ENCODE measurements around the gene TECPR2.

TECPR2 gene

DNA sequence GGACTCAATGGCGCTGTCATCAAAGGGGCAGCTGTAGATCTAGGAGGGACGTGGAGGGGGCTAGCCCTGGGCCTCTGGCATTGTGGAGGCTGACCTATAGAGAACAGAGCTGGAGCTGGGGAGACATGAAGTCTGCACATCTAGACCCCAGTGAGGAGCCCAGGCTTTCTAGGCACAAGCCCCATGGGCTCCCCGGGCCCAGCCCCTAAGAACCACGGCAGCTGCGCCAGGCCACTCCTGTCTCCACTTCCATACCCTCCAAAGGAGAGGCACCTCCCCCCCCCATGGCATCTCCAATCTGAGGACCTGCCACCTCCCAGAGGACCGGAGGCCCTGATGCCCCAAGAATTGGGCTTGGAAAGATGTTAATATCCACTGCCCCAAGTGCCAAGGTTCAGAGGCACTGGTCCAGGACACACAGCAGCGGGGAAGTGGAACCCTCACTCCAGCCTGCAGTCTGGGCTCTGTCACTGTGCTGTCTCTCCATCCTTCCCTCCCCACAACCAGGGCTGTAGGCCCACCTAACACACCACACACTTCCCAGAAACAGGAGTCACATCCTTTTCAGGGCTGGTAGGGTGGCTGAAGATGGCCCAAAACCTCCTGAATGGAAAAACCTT lies 142.4 kb downstream of the TECPR2 start:
- DNase-seq = no peak
- no peak overlapping the region for H4K91ac ChIP-seq (ENCODE audit: low read depth, low read length)
- H3K27ac ChIP-seq (ENCODE audit: low read depth, low read length) = no peak overlapping the region
- no peak overlapping the region for H3K4ac ChIP-seq (ENCODE audit: low read depth, low read length)
- H2BK5ac ChIP-seq (ENCODE audit: low read depth, low read length, poor library complexity) = no peak overlapping the region
- no peak overlapping the region for H3K23ac ChIP-seq (ENCODE audit: low read length)
- H2AK5ac ChIP-seq (ENCODE audit: low read length) = no peak overlapping the region
- H4K12ac ChIP-seq (ENCODE audit: low read depth, low read length) = no peak overlapping the region
- peaks cover 2% of the 10 kb centered on the region for H3K79me1 ChIP-seq (ENCODE audit: low read length)
- H3K36me3 ChIP-seq (ENCODE audit: control insufficient read depth in 1 of 2, insufficient read depth in 2 of 2, low read length in 2 of 2) = peaks cover 21% of the 10 kb centered on the region in 2 experiments
- H3K18ac ChIP-seq (ENCODE audit: low read length) = no peak overlapping the region
- no peak overlapping the region for H3K4me2 ChIP-seq (ENCODE audit: low read length)
- no peak overlapping the region for H3K9ac ChIP-seq (ENCODE audit: low read length)
- no peak overlapping the region for H4K8ac ChIP-seq (ENCODE audit: low read depth, low read length)
- no peak overlapping the region for H2AFZ ChIP-seq (ENCODE audit: insufficient read depth, low read length, poor library complexity)
- peaks cover 6 to 10% of the 10 kb centered on the region in 2 experiments for H3K4me1 ChIP-seq (ENCODE audit: control insufficient read depth in 1 of 2, insufficient read depth in 2 of 2, low read length in 2 of 2)
- H3K4me3 ChIP-seq (ENCODE audit: low read depth, low read length) = no peak overlapping the region
- no peak overlapping the region for H3K14ac ChIP-seq (ENCODE audit: low read length)
- H2BK12ac ChIP-seq (ENCODE audit: low read length) = no peak overlapping the region
- WGBS (ENCODE audit: extremely low coverage, insufficient coverage, insufficient read length) = no CpG with 5 or more reads among the region's 7 CpGs
- H3K9me3 ChIP-seq (ENCODE audit: insufficient read depth, low read depth, low read length) = no peaks in the 10 kb centered on the region
- no peak overlapping the region for H2BK120ac ChIP-seq (ENCODE audit: insufficient read depth, low read length, poor library complexity)
- H3K79me2 ChIP-seq (ENCODE audit: control insufficient read depth, insufficient read depth, low read length, poor library complexity) = peaks cover 5% of the 10 kb centered on the region
- H3K27me3 ChIP-seq (ENCODE audit: insufficient read depth, low read length) = no peaks in the 10 kb centered on the region

DNA sequence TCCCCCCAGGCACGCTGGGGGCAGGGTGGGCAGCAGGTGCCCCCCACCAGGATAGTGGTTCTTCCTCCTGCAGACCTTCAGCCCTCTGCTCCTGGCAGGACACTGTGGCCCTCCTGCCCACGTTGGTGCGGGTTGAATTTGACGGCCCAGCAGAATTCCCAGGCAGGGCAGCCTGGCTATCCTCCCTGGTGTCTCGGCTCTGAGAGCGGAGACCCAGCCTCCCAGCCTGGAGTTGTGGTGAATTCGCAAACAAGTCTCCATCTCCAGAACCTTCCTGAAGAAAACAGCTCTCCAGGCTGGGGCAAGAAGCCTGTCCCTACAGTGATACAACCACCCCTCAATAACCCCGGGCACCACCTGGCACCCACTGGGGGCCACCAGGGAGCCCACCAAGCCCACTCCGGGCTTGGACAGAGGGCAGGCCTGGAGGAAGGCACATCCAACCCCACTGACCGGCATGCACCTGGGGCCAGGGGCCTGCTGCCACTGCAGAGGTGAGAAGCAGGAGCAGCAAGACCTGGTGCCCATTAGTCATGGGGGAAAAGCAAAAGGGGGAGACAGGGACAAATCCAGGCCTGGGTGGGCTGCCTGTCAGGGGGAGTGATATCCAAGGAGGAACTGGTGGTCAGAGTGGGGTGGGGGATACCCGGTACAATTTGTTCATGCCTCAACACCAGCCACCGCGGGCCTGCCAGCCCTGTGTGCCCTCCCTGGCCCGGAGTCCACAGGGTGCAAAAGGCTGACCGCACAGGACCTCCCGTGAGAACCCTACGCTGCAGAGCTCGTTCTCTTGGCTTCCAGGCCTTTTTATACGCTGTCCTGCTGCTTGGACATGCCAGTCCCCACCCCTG lies 143.3 kb downstream of the TECPR2 start:
- Histone ChIP-seq H4K12ac (ENCODE audit: low read depth, low read length) (no peak overlapping the region), H3K36me3 (ENCODE audit: control insufficient read depth in 1 of 2, insufficient read depth in 2 of 2, low read length in 2 of 2) (peaks cover 19 to 21% of the 10 kb centered on the region in 2 experiments), H3K14ac (ENCODE audit: low read length) (no peak overlapping the region), H2BK12ac (ENCODE audit: low read length) (no peak overlapping the region), H3K9ac (ENCODE audit: low read length) (no peak overlapping the region), H3K79me1 (ENCODE audit: low read length) (peaks cover 8% of the 10 kb centered on the region), H3K9me3 (ENCODE audit: insufficient read depth, low read depth, low read length) (no peaks in the 10 kb centered on the region), H3K18ac (ENCODE audit: low read length) (no peak overlapping the region), H4K91ac (ENCODE audit: low read depth, low read length) (no peak overlapping the region), H3K27me3 (ENCODE audit: insufficient read depth, low read length) (no peaks in the 10 kb centered on the region), H4K8ac (ENCODE audit: low read depth, low read length) (no peak overlapping the region), H2BK5ac (ENCODE audit: low read depth, low read length, poor library complexity) (no peak overlapping the region), H2BK120ac (ENCODE audit: insufficient read depth, low read length, poor library complexity) (no peak overlapping the region), H3K79me2 (ENCODE audit: control insufficient read depth, insufficient read depth, low read length, poor library complexity) (peaks cover 6% of the 10 kb centered on the region), H3K4ac (ENCODE audit: low read depth, low read length) (no peak overlapping the region), H3K4me1 (ENCODE audit: control insufficient read depth in 1 of 2, insufficient read depth in 2 of 2, low read length in 2 of 2) (peaks cover 11 to 16% of the 10 kb centered on the region in 2 experiments), H2AK5ac (ENCODE audit: low read length) (no peak overlapping the region), H3K4me2 (ENCODE audit: low read length) (no peak overlapping the region), H2AFZ (ENCODE audit: insufficient read depth, low read length, poor library complexity) (no peak overlapping the region), H3K4me3 (ENCODE audit: low read depth, low read length) (no peak overlapping the region), H3K23ac (ENCODE audit: low read length) (no peak overlapping the region), H3K27ac (ENCODE audit: low read depth, low read length) (no peak overlapping the region)
- DNase-seq = no peak
- WGBS (ENCODE audit: extremely low coverage, insufficient coverage, insufficient read length) = no CpG with 5 or more reads among the region's 19 CpGs

DNA sequence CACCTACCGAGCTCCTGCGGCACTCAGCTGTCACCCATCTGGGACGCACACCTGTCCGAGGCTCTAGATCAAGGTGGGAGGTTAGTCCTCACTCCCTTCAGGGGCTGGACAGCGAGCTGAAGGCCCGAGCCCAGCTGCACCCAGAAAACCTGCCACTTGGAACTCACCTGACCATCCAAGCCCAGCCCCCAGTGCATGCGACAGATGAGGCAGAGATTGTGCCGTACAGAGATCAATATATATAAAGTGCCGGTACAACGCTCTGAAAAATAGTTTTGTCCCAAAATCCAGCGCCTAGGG lies 143.8 kb downstream of the TECPR2 start:
- H2AK5ac ChIP-seq (ENCODE audit: low read length) = no peak overlapping the region
- no CpG with 5 or more reads among the region's 11 CpGs for WGBS (ENCODE audit: extremely low coverage, insufficient coverage, insufficient read length)
- H3K14ac ChIP-seq (ENCODE audit: low read length) = no peak overlapping the region
- H4K8ac ChIP-seq (ENCODE audit: low read depth, low read length) = no peak overlapping the region
- H4K91ac ChIP-seq (ENCODE audit: low read depth, low read length) = no peak overlapping the region
- no peak overlapping the region for H2BK12ac ChIP-seq (ENCODE audit: low read length)
- H3K23ac ChIP-seq (ENCODE audit: low read length) = no peak overlapping the region
- H3K9ac ChIP-seq (ENCODE audit: low read length) = no peak overlapping the region
- H3K18ac ChIP-seq (ENCODE audit: low read length) = no peak overlapping the region
- H3K36me3 ChIP-seq (ENCODE audit: control insufficient read depth in 1 of 2, insufficient read depth in 2 of 2, low read length in 2 of 2) = peaks cover 19 to 21% of the 10 kb centered on the region in 2 experiments
- H3K9me3 ChIP-seq (ENCODE audit: insufficient read depth, low read depth, low read length) = no peaks in the 10 kb centered on the region
- no peak for DNase-seq
- H2BK5ac ChIP-seq (ENCODE audit: low read depth, low read length, poor library complexity) = no peak overlapping the region
- H3K79me2 ChIP-seq (ENCODE audit: control insufficient read depth, insufficient read depth, low read length, poor library complexity) = peaks cover 6% of the 10 kb centered on the region
- H3K4ac ChIP-seq (ENCODE audit: low read depth, low read length) = no peak overlapping the region
- H2BK120ac ChIP-seq (ENCODE audit: insufficient read depth, low read length, poor library complexity) = no peak overlapping the region
- no peak overlapping the region for H4K12ac ChIP-seq (ENCODE audit: low read depth, low read length)
- peaks cover 15 to 22% of the 10 kb centered on the region in 2 experiments for H3K4me1 ChIP-seq (ENCODE audit: control insufficient read depth in 1 of 2, insufficient read depth in 2 of 2, low read length in 2 of 2)
- no peaks in the 10 kb centered on the region for H3K27me3 ChIP-seq (ENCODE audit: insufficient read depth, low read length)
- no peak overlapping the region for H2AFZ ChIP-seq (ENCODE audit: insufficient read depth, low read length, poor library complexity)
- H3K4me3 ChIP-seq (ENCODE audit: low read depth, low read length) = no peak overlapping the region
- H3K79me1 ChIP-seq (ENCODE audit: low read length) = peaks cover 10% of the 10 kb centered on the region
- H3K4me2 ChIP-seq (ENCODE audit: low read length) = no peak overlapping the region
- no peak overlapping the region for H3K27ac ChIP-seq (ENCODE audit: low read depth, low read length)

DNA sequence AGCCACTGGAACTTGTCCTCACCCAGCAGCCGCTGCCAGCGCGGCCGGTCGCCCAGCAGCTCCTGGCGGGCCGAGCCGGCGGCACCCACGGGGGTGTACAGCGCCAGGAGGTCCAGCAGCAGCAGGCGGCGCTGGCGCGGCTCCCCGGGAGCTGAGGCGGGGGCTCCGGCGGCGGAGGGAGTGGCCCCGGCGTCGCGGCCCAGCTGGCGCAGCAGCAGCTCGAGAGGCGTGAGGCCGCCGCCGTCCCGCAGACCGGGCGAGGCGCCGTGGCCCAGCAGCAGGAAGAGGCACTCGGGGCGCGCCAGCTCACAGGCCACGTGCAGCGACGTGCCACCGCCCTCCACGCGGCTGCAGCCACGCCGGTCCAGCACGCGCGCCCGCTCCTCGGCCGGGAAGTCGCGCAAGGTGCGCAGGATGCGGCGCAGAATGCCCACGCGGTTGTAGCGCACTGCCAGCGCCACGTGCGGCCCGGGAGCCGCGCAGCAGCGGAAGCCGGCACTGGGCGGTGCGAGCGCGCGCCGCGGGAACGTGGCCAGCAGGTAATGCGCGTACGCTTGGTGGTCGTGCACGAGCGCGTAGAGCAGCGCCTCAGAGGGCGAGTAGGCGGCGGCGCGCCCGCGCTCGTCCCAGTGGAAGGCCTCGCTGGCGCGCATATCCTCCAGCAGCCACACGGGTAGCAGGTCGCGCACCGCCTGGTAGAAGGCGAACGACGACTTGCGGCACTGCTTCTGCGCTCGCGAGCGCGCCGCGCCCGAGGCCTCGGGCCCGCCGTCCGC lies 144.5 kb downstream of the TECPR2 start:
- H3K27me3 ChIP-seq (ENCODE audit: insufficient read depth, low read length) = no peaks in the 10 kb centered on the region
- H3K4me1 ChIP-seq (ENCODE audit: control insufficient read depth in 1 of 2, insufficient read depth in 2 of 2, low read length in 2 of 2) = peaks cover 15 to 22% of the 10 kb centered on the region in 2 experiments
- H3K4me3 ChIP-seq (ENCODE audit: low read depth, low read length) = no peak overlapping the region
- H3K79me2 ChIP-seq (ENCODE audit: control insufficient read depth, insufficient read depth, low read length, poor library complexity) = peaks cover 6% of the 10 kb centered on the region
- no peaks in the 10 kb centered on the region for H3K9me3 ChIP-seq (ENCODE audit: insufficient read depth, low read depth, low read length)
- H3K23ac ChIP-seq (ENCODE audit: low read length) = no peak overlapping the region
- H3K36me3 ChIP-seq (ENCODE audit: control insufficient read depth in 1 of 2, insufficient read depth in 2 of 2, low read length in 2 of 2) = peaks cover 19 to 21% of the 10 kb centered on the region in 2 experiments
- H2BK5ac ChIP-seq (ENCODE audit: low read depth, low read length, poor library complexity) = no peak overlapping the region
- no peak overlapping the region for H2BK12ac ChIP-seq (ENCODE audit: low read length)
- H4K12ac ChIP-seq (ENCODE audit: low read depth, low read length) = no peak overlapping the region
- H2AFZ ChIP-seq (ENCODE audit: insufficient read depth, low read length, poor library complexity) = no peak overlapping the region
- H3K4me2 ChIP-seq (ENCODE audit: low read length) = no peak overlapping the region
- no peak overlapping the region for H4K91ac ChIP-seq (ENCODE audit: low read depth, low read length)
- H4K8ac ChIP-seq (ENCODE audit: low read depth, low read length) = no peak overlapping the region
- H2BK120ac ChIP-seq (ENCODE audit: insufficient read depth, low read length, poor library complexity) = no peak overlapping the region
- no peak for DNase-seq
- H2AK5ac ChIP-seq (ENCODE audit: low read length) = no peak overlapping the region
- H3K14ac ChIP-seq (ENCODE audit: low read length) = no peak overlapping the region
- H3K18ac ChIP-seq (ENCODE audit: low read length) = no peak overlapping the region
- no peak overlapping the region for H3K27ac ChIP-seq (ENCODE audit: low read depth, low read length)
- WGBS (ENCODE audit: extremely low coverage, insufficient coverage, insufficient read length) = no CpG with 5 or more reads among the region's 115 CpGs
- H3K4ac ChIP-seq (ENCODE audit: low read depth, low read length) = no peak overlapping the region
- peaks cover 10% of the 10 kb centered on the region for H3K79me1 ChIP-seq (ENCODE audit: low read length)
- H3K9ac ChIP-seq (ENCODE audit: low read length) = no peak overlapping the region
